Adrenal gland (tissue), 5 donors: Measurements from ENCODE around the gene HDAC4.

ENCODE experiments used
- CTCF ChIP-seq, 6 experiments: fragments of 450-650 bp in 4 of 6; fragments of 200-600 bp in 2 of 6; sonication (generic) in 1 of 6; IDR thresholded peaks; 1 replicate in 5 of 6; 2 replicates in 1 of 6; pipeline versions ENCODE4 v1.5.1 to v1.8.0; 2016 to 2021; ENCODE audit warnings: antibody characterized with exemption in 6 of 6, mild to moderate bottlenecking in 2 of 6, moderate library complexity in 1 of 6
- POLR2A ChIP-seq, 2 donors: fragments of 450-650 bp; IDR thresholded peaks; one replicate each; pipeline ENCODE4 v1.6.1; 2017; ENCODE audit warnings: antibody characterized with exemption in 2 of 2, mild to moderate bottlenecking in 2 of 2, moderate library complexity in 1 of 2
- donor health status: DM: no; HTN: no; CAD: no.

- TF ChIP-seq CTCF (IDR thresholded peaks at IDR 0.05) (no peak), POLR2A (IDR thresholded peaks at IDR 0.05) (no peak)
These were observed 132.7 kb downstream of the HDAC4 start for GRCh38 chr2:239268082-239268481.
